Liver (tissue), 9 donors: Measurements from ENCODE around the gene SRGAP3. TPM values are rescaled to one million over a fixed set of nuclear protein-coding genes. Genes with fewer than 3 reads are reported as not detected.

ENCODE experiments used
- DNase-seq: peaks from one replicate; pipeline ENCODE4 v3.0.0-alpha.2; 2017; ENCODE audit warnings: low spot score
- H3K27ac ChIP-seq, 2 donors: one replicate each; pipeline ENCODE4 v1.7.0; 2013; ENCODE audit warnings: inconsistent platforms in 2 of 2, low read length in 2 of 2, control low read depth in 1 of 2, low read depth in 1 of 2, mild to moderate bottlenecking in 1 of 2
- H3K27me3 ChIP-seq, 4 donors: one replicate each; pipeline versions ENCODE4 v1.6.1 to v1.7.0; 2013; ENCODE audit warnings: low read length in 3 of 4, inconsistent platforms in 1 of 4, mild to moderate bottlenecking in 1 of 4, moderate library complexity in 1 of 4; ENCODE audit not compliant: control insufficient read depth in 4 of 4, insufficient read depth in 4 of 4
- H3K36me3 ChIP-seq, 4 donors: one replicate each; pipeline versions ENCODE4 v1.6.1 to v1.7.0; 2013; ENCODE audit warnings: low read length in 3 of 4, mild to moderate bottlenecking in 3 of 4, low read depth in 1 of 4, moderate library complexity in 1 of 4; ENCODE audit not compliant: control insufficient read depth in 4 of 4, insufficient read depth in 3 of 4
- H3K4me1 ChIP-seq, 4 donors: one replicate each; pipeline versions ENCODE4 v1.6.1 to v1.7.0; 2013; ENCODE audit warnings: low read length in 3 of 4, mild to moderate bottlenecking in 3 of 4, moderate library complexity in 1 of 4; ENCODE audit not compliant: control insufficient read depth in 4 of 4, insufficient read depth in 4 of 4
- H3K4me3 ChIP-seq, 3 donors: one replicate each; pipeline versions ENCODE4 v1.6.1 to v1.7.0; 2013; ENCODE audit warnings: low read length in 3 of 3, control low read depth in 1 of 3, low read depth in 1 of 3, mild to moderate bottlenecking in 1 of 3
- H3K9ac ChIP-seq, 2 donors: one replicate each; pipeline ENCODE4 v1.7.0; 2013; ENCODE audit warnings: low read length in 2 of 2, mild to moderate bottlenecking in 2 of 2, moderate library complexity in 2 of 2, control low read depth in 1 of 2, low read depth in 1 of 2
- H3K9me3 ChIP-seq, 4 donors: one replicate each; pipeline versions ENCODE4 v1.6.1 to v1.7.0; 2013; ENCODE audit warnings: low read length in 3 of 4; ENCODE audit not compliant: control insufficient read depth in 4 of 4
- EGR1 ChIP-seq, 2 donors: IDR thresholded peaks; 2 replicates each; pipeline ENCODE4 v1.6.1; 2016 to 2018; ENCODE audit warnings: antibody characterized with exemption in 2 of 2, low read depth in 2 of 2
- FOXA1 ChIP-seq: IDR thresholded peaks from 2 replicates; pipeline ENCODE4 v1.6.1; 2016; ENCODE audit warnings: antibody characterized with exemption
- FOXA2 ChIP-seq: IDR thresholded peaks from 2 replicates; pipeline ENCODE4 v1.6.1; 2016; ENCODE audit warnings: antibody characterized with exemption
- GABPA ChIP-seq, 2 donors: IDR thresholded peaks in 1 of 2; conservative IDR thresholded peaks in 1 of 2; 2 replicates each; pipeline ENCODE4 v1.6.1; 2016; ENCODE audit warnings: antibody characterized with exemption in 2 of 2, mild to moderate bottlenecking in 1 of 2, moderate library complexity in 1 of 2
- HNF4A ChIP-seq, 2 donors: conservative IDR thresholded peaks; 2 replicates each; pipeline ENCODE4 v1.6.1; 2016; ENCODE audit warnings: antibody characterized with exemption in 2 of 2, mild to moderate bottlenecking in 2 of 2
- HNF4G ChIP-seq: IDR thresholded peaks from 2 replicates; pipeline ENCODE4 v1.6.1; 2016; ENCODE audit warnings: antibody characterized with exemption
- JUND ChIP-seq, 2 donors: IDR thresholded peaks; 2 replicates each; pipeline ENCODE4 v1.6.1; 2016; ENCODE audit warnings: antibody characterized with exemption in 2 of 2
- MAX ChIP-seq: IDR thresholded peaks from 2 replicates; pipeline ENCODE4 v1.6.1; 2016; ENCODE audit warnings: antibody characterized with exemption
- NR2F2 ChIP-seq: IDR thresholded peaks from 2 replicates; pipeline ENCODE4 v1.6.1; 2016; ENCODE audit warnings: antibody characterized with exemption
- RAD21 ChIP-seq, 2 donors: IDR thresholded peaks; 2 replicates each; pipeline ENCODE4 v1.6.1; 2016; ENCODE audit warnings: antibody characterized with exemption in 2 of 2, mild to moderate bottlenecking in 2 of 2
- REST ChIP-seq: IDR thresholded peaks from 2 replicates; pipeline ENCODE4 v1.6.1; 2016; ENCODE audit warnings: antibody characterized with exemption, mild to moderate bottlenecking
- RXRA ChIP-seq, 2 donors: IDR thresholded peaks; 2 replicates each; pipeline ENCODE4 v1.6.1; 2017 to 2018; ENCODE audit warnings: antibody characterized with exemption in 2 of 2, mild to moderate bottlenecking in 1 of 2
- SP1 ChIP-seq: IDR thresholded peaks from 2 replicates; pipeline ENCODE4 v1.6.1; 2018; ENCODE audit warnings: antibody characterized with exemption, mild to moderate bottlenecking
- TAF1 ChIP-seq: conservative IDR thresholded peaks from 2 replicates; pipeline ENCODE4 v1.6.1; 2016; ENCODE audit warnings: antibody characterized with exemption, mild to moderate bottlenecking
- YY1 ChIP-seq: IDR thresholded peaks from 2 replicates; pipeline ENCODE4 v1.6.1; 2016; ENCODE audit warnings: antibody characterized with exemption, mild to moderate bottlenecking
- ZBTB33 ChIP-seq: IDR thresholded peaks from 2 replicates; pipeline ENCODE4 v1.6.1; 2016; ENCODE audit warnings: antibody characterized with exemption
- WGBS: extraction: QIAGEN DNeasy Blood & Tissue Kit; methylation state at CpG from one replicate; pipeline ENCODE4 v1.1.7; 2013; 5-methylcytosine and 5-hydroxymethylcytosine counted together
- polyA plus RNA-seq, 2 donors: library from polyadenylated mRNA; stranded (reverse) in 1 of 2; unstranded in 1 of 2; fragments of 200-250 nt in 1 of 2; fragments of >200 nt in 1 of 2; fragmentation: Nextera tagmentation in 1 of 2; extraction: Ambion mirVana in 1 of 2; gene quantifications; one replicate each; pipeline versions ENCODE4 v1.2.1 to v1.2.3, GENCODE V29; 2013 to 2015
- total RNA-seq, 2 donors: library from RNA; depleted of rRNA; stranded (reverse); fragments of >200 nt; gene quantifications; one replicate each; pipeline ENCODE4 v1.2.3, GENCODE V29; 2014
- TF ChIP-seq, protein P1 (sequence below): fragments of 150-350 bp; IDR thresholded peaks from 2 replicates; pipeline ENCODE4 v1.5.1; 2017; ENCODE audit warnings: improper control_type of control experiment, low read depth, low read length; ENCODE audit not compliant: missing input control
- TF ChIP-seq, protein P2 (sequence below): IDR thresholded peaks from 2 replicates; pipeline ENCODE4 v1.6.1; 2016; ENCODE audit warnings: antibody characterized with exemption
- donor health status: healthy.
- donor health status: healthy.
- donor health status: healthy.
- donor health status: healthy.
- donor health status: healthy.

The SRGAP3 gene
- total and polyA plus RNA-seq, 4 donors, result 0.61 to 4.2 (median 1.6) TPM

GRCh38 chr3:9214599-9214998 lies 34.8 kb downstream of the SRGAP3 start:
- Histone ChIP-seq H3K36me3 (no peaks in the 10 kb centered on the region), H3K27ac (no peak overlapping the region), H3K9ac (no peak overlapping the region), H3K4me3 (no peak overlapping the region), H3K4me1 (no peaks in the 10 kb centered on the region), H3K27me3 (no peaks in the 10 kb centered on the region), H3K9me3 (no peaks in the 10 kb centered on the region)
- no peak for DNase-seq
- 85% methylated on average over 2 of the region's 2 CpGs for WGBS
- TF ChIP-seq HNF4A (conservative IDR thresholded peaks at IDR 0.05), result no peak
- no peak for TF ChIP-seq HNF4G
- no peak for TF ChIP-seq YY1
- TF ChIP-seq GABPA (IDR thresholded peaks at IDR 0.05 in 1 of 2, conservative IDR thresholded peaks at IDR 0.05 in 1 of 2), result no peak
- no peak for TF ChIP-seq JUND (IDR thresholded peaks at IDR 0.05)
- no peak for TF ChIP-seq ZBTB33
- TF ChIP-seq TAF1, result no peak
- no peak for TF ChIP-seq MAX
- no peak for TF ChIP-seq REST
- no peak for TF ChIP-seq FOXA2
- no peak for TF ChIP-seq NR2F2
- TF ChIP-seq SP1, result no peak
- no peak for TF ChIP-seq EGR1 (IDR thresholded peaks at IDR 0.05; ENCODE audit: low read depth in 2 of 2)
- TF ChIP-seq FOXA1, result no peak
- TF ChIP-seq RAD21 (IDR thresholded peaks at IDR 0.05), result no peak
- TF ChIP-seq, protein P1, sequence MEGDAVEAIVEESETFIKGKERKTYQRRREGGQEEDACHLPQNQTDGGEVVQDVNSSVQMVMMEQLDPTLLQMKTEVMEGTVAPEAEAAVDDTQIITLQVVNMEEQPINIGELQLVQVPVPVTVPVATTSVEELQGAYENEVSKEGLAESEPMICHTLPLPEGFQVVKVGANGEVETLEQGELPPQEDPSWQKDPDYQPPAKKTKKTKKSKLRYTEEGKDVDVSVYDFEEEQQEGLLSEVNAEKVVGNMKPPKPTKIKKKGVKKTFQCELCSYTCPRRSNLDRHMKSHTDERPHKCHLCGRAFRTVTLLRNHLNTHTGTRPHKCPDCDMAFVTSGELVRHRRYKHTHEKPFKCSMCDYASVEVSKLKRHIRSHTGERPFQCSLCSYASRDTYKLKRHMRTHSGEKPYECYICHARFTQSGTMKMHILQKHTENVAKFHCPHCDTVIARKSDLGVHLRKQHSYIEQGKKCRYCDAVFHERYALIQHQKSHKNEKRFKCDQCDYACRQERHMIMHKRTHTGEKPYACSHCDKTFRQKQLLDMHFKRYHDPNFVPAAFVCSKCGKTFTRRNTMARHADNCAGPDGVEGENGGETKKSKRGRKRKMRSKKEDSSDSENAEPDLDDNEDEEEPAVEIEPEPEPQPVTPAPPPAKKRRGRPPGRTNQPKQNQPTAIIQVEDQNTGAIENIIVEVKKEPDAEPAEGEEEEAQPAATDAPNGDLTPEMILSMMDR, result no peak
- TF ChIP-seq, protein P2, sequence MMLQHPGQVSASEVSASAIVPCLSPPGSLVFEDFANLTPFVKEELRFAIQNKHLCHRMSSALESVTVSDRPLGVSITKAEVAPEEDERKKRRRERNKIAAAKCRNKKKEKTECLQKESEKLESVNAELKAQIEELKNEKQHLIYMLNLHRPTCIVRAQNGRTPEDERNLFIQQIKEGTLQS, result no peak
- no peak for TF ChIP-seq RXRA (IDR thresholded peaks at IDR 0.05)

GRCh38 chr3:9214185-9214584 lies 35.3 kb downstream of the SRGAP3 start:
- H3K9ac ChIP-seq, result no peak overlapping the region
- DNase-seq, result no peak
- no peaks in the 10 kb centered on the region for H3K4me1 ChIP-seq
- no peaks in the 10 kb centered on the region for H3K9me3 ChIP-seq
- no peak overlapping the region for H3K27ac ChIP-seq
- H3K27me3 ChIP-seq, result no peaks in the 10 kb centered on the region
- H3K4me3 ChIP-seq, result no peak overlapping the region
- no peaks in the 10 kb centered on the region for H3K36me3 ChIP-seq
- WGBS, result 91% methylated on average over 3 of the region's 3 CpGs
- TF ChIP-seq FOXA1 (no peak), ZBTB33 (no peak), REST (no peak), HNF4G (no peak)
